AG04450 (cell line): ENCODE results near the gene USP10. TPM values are rescaled to one million over a fixed set of nuclear protein-coding genes. Genes with fewer than 3 reads are reported as not detected.

Experiments
- polyA plus RNA-seq: library from polyadenylated mRNA; depleted of rRNA; stranded (reverse); fragments of >200 nt; gene quantifications from 2 replicates; pipeline ENCODE4 v1.2.3, GENCODE V29; 2011; rRNA removed

Gene USP10
- polyA plus RNA-seq, 1 experiment = 54.9 TPM

Other genes starting within 250 kb of the USP10 start
- gene MEAK7, start 195.3 kb upstream of the USP10 start, polyA plus RNA-seq = 22.8 and 26.2 TPM in 2 replicates
- 153 and 197 TPM in 2 replicates for gene COTL1, start 81.9 kb upstream of the USP10 start, polyA plus RNA-seq
- gene KLHL36, start 51.5 kb upstream of the USP10 start, polyA plus RNA-seq = 32.6 and 38.3 TPM in 2 replicates
- 91.5 and 103 TPM in 2 replicates for gene CRISPLD2, start 120.0 kb downstream of the USP10 start, polyA plus RNA-seq